PC-3 (cell line): ENCODE results near the gene RING1. TPM values are rescaled to one million over a fixed set of nuclear protein-coding genes. Genes with fewer than 3 reads are reported as not detected.

ENCODE experiments used
- ATAC-seq: fragments of 200-7000 bp; cut with Tn5 transposase; 2 replicates; pipeline ENCODE4 v1.9.1; 2020; ENCODE audit warnings: mild to moderate bottlenecking, moderate library complexity
- BruUV-seq: library from RNA; stranded (reverse); fragments of 400-500 nt; replicated peaks from 2 replicates; lab custom pipeline; 2021; lab: Mats Ljungman, UMichigan
- CTCF ChIA-PET: fragments of 300-600 bp; sonication (Branson Sonifier 250); formaldehyde crosslinking; loops from one replicate; lab custom pipeline; 2022; ENCODE audit warnings: antibody characterized with exemption; lab: Charles Lee
- POLR2A ChIA-PET: fragments of 300-600 bp; sonication (Branson Sonifier 250); formaldehyde crosslinking; loops from one replicate; lab custom pipeline; 2022; ENCODE audit warnings: antibody characterized with exemption; ENCODE audit not compliant: unreplicated experiment; lab: Charles Lee
- DNase-seq: peaks from one replicate; pipeline ENCODE4 v3.0.0-alpha.2; 2015
- H2AFZ ChIP-seq: fragments of 300-600 bp; sonication (generic); 2 replicates; pipeline ENCODE4 v1.6.0; 2016; ENCODE audit warnings: antibody characterized with exemption, low read length
- H3F3A ChIP-seq: fragments of 300-600 bp; sonication (generic); one replicate; pipeline ENCODE4 v1.6.0; 2017; ENCODE audit warnings: antibody characterized with exemption, low read length, control low read depth, mild to moderate bottlenecking; ENCODE audit not compliant: unreplicated experiment
- H3K27ac ChIP-seq: fragments of 300-600 bp; sonication (generic); 2 replicates; pipeline ENCODE4 v1.5.1; 2016; ENCODE audit warnings: mild to moderate bottlenecking, low read length
- H3K27me3 ChIP-seq: fragments of 300-600 bp; sonication (generic); 2 replicates; pipeline ENCODE4 v1.6.1; 2016; ENCODE audit warnings: low read length, mixed read lengths
- H3K36me3 ChIP-seq: fragments of 300-600 bp; sonication (generic); 2 replicates; pipeline ENCODE4 v1.6.1; 2016; ENCODE audit warnings: low read depth, mixed run types, low read length, mixed read lengths
- H3K4me1 ChIP-seq: fragments of 300-600 bp; sonication (generic); 2 replicates; pipeline ENCODE4 v1.5.1; 2016; ENCODE audit warnings: low read length; ENCODE audit not compliant: insufficient read depth
- H3K4me2 ChIP-seq: fragments of 300-600 bp; sonication (generic); 2 replicates; pipeline ENCODE4 v1.6.0; 2016; ENCODE audit warnings: low read length
- H3K4me3 ChIP-seq: fragments of 300-600 bp; sonication (generic); 2 replicates; pipeline ENCODE4 v1.5.1; 2016; ENCODE audit warnings: mild to moderate bottlenecking, low read length, mixed read lengths
- H3K79me2 ChIP-seq: fragments of 300-600 bp; sonication (generic); 2 replicates; pipeline ENCODE4 v1.6.1; 2017; ENCODE audit warnings: low read length, mixed read lengths
- H3K9ac ChIP-seq: fragments of 300-600 bp; sonication (generic); 2 replicates; pipeline ENCODE4 v1.6.0; 2016; ENCODE audit warnings: mild to moderate bottlenecking, low read length
- H3K9me2 ChIP-seq: fragments of 300-600 bp; sonication (generic); replicated peaks from 2 replicates; pipeline ENCODE4 v1.6.1; 2016; ENCODE audit warnings: mixed run types, low read length, mixed read lengths
- H3K9me3 ChIP-seq: fragments of 300-600 bp; sonication (generic); 2 replicates; pipeline ENCODE4 v1.6.1; 2016; ENCODE audit warnings: low read length, mixed read lengths
- H4K20me1 ChIP-seq: fragments of 300-600 bp; sonication (generic); 2 replicates; pipeline ENCODE4 v1.6.1; 2016; ENCODE audit warnings: low read length, mixed read lengths
- CTCF ChIP-seq: fragments of 300-600 bp; sonication (generic); conservative IDR thresholded peaks from 2 replicates; pipeline ENCODE4 v1.5.1; 2017; ENCODE audit warnings: antibody characterized with exemption, low read depth, mild to moderate bottlenecking, low read length
- EZH2 ChIP-seq: fragments of 300-600 bp; sonication (generic); IDR thresholded peaks from one replicate; pipeline ENCODE4 v1.6.1; 2017; ENCODE audit warnings: antibody characterized with exemption, mild to moderate bottlenecking, low read length; ENCODE audit not compliant: unreplicated experiment
- EZH2phosphoT487 ChIP-seq: fragments of 300-600 bp; sonication (generic); IDR thresholded peaks from 2 replicates; pipeline ENCODE4 v1.6.1; 2018; ENCODE audit warnings: mild to moderate bottlenecking, antibody characterized with exemption, low read length, borderline replicate concordance
- intact Hi-C: fragments of 100-400 bp; cut with micrococcal nuclease; formaldehyde crosslinking; loops from 2 replicates; pipeline ENCODE4 v1.9.0; 2023
- total RNA-seq: library from RNA; depleted of rRNA; stranded (reverse); fragments of >200 nt; gene quantifications from 2 replicates; pipeline ENCODE4 v1.2.3, GENCODE V29; 2014

The RING1 gene
- total RNA-seq, 1 experiment from 2014 or later = 23.3 TPM

- H3K9me3 ChIP-seq = no peaks in the 10 kb centered on the region
- no peaks in the 10 kb centered on the region for H3K27me3 ChIP-seq
- H3K27ac ChIP-seq = peak within 1 kb of the TSS; percentile 92
- peaks cover 63% of the 10 kb centered on the region for H3K79me2 ChIP-seq
- H3K9ac ChIP-seq = peak within 1 kb of the TSS; percentile 98
- no peaks in the 10 kb centered on the region for H3K9me2 ChIP-seq
- ChIA-PET POLR2A (no interaction called here), CTCF (interaction anchor here (0.9 kb wide), 1 partner anchor 48 kb away, joined by 7 read pairs; no protein-coding TSS in a partner anchor)
- no peak for TF ChIP-seq EZH2
- TF ChIP-seq CTCF = no peak
- no peak for TF ChIP-seq EZH2phosphoT487
- H3F3A ChIP-seq = no peaks in the 10 kb centered on the region
- H2AFZ ChIP-seq = peak within 1 kb of the TSS; percentile 99
- peaks cover 5% of the 10 kb centered on the region; the same call in 1 of the 2 replicates for H4K20me1 ChIP-seq
- peak within 1 kb of the TSS; percentile 97 for H3K4me3 ChIP-seq
- DNase-seq = peak; percentile 99
- BruUV-seq = no TSS peak
- peak; percentile 56 for ATAC-seq
- H3K36me3 ChIP-seq = peaks cover 33% of the 10 kb centered on the region
- intact Hi-C loops = loop anchor here (10.0 kb wide), 2 partner anchors 74 to 214 kb away; partner anchors contain the start of genes B3GALT4, CUTA, PHF1 and RPS18
- H3K4me2 ChIP-seq = peak within 1 kb of the TSS; percentile 99
- peaks cover 32% of the 10 kb centered on the region for H3K4me1 ChIP-seq
Observed at GRCh38 chr6:33200219-33201146, 7.8 kb upstream of the RING1 start, which contains the start of the genes RXRB and SLC39A7. Gene RXRB (minus strand): TSS chr6:33200665. CDS start chr6:33200476, 189 bp downstream. Gene SLC39A7 (plus strand): TSS chr6:33200867. CDS start chr6:33201246, 379 bp downstream.

- Histone ChIP-seq H3K27ac (peak overlapping the region; percentile 92), H3K79me2 (peaks cover 63% of the 10 kb centered on the region), H3K4me3 (peak overlapping the region; percentile 97), H2AFZ (peak overlapping the region; percentile 99), H3K9me3 (no peaks in the 10 kb centered on the region), H4K20me1 (peaks cover 5% of the 10 kb centered on the region; the same call in 1 of the 2 replicates), H3K4me1 (peaks cover 39% of the 10 kb centered on the region), H3K9ac (peak overlapping the region; percentile 98), H3K4me2 (peak overlapping the region; percentile 99), H3F3A (no peaks in the 10 kb centered on the region), H3K27me3 (no peaks in the 10 kb centered on the region), H3K36me3 (peaks cover 26% of the 10 kb centered on the region), H3K9me2 (no peaks in the 10 kb centered on the region)
- POLR2A ChIA-PET = no interaction called here
- DNase-seq = no peak
- TF ChIP-seq EZH2 (no peak), CTCF (no peak), EZH2phosphoT487 (no peak)
- CTCF ChIA-PET = no interaction called here
- ATAC-seq = no peak
- intact Hi-C loops = loop anchor here (10.0 kb wide), 2 partner anchors 74 to 214 kb away; partner anchors contain the start of genes B3GALT4, CUTA, PHF1 and RPS18
- BruUV-seq = TSS peak; percentile 77
Observed at GRCh38 chr6:33201147-33201545, 7.2 kb upstream of the RING1 start.
